Activated T-cell treated with anti-CD3 and anti-CD28 coated beads, Interleukin-2, amount 50 U/mL, for 48 hours (primary cell): ENCODE data around the gene PREX1.
"Not testable (repeated sequence)": the region's sequence is repeated elsewhere in the genome, so short reads cannot be mapped to it uniquely, and the experiment has no call there.

Experiments used
- DNase-seq, 2 experiments: peaks; one replicate each; pipeline ENCODE4 v3.0.0-alpha.2; 2020

PREX1 gene

DNA sequence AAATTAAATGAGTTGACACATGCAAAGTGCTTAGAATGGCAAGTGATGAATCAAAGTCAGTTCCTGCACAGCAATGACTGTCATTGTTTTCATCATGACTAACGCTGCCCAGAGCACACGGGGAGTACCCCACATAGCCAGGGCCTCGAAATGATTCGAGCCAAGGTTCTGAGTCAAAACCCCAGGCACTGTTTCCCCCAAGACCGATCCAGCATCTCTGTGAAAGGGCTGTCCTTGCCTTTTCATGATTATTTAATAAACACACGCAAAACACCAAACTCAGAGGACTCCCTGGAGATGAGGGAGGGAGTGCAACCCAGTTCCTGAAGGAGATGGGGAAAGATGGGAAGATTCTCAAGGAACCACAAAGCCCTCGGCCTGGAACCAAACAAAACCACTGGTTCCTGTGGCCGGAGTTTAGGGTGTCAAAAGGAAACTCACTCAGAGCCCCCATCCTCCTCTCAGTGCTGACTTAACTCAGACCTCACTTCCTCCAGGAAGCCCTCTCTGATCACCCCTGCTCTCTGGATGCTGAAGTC lies 3.8 kb downstream of the PREX1 start:
- peak; percentile 78 to 79 for DNase-seq

DNA sequence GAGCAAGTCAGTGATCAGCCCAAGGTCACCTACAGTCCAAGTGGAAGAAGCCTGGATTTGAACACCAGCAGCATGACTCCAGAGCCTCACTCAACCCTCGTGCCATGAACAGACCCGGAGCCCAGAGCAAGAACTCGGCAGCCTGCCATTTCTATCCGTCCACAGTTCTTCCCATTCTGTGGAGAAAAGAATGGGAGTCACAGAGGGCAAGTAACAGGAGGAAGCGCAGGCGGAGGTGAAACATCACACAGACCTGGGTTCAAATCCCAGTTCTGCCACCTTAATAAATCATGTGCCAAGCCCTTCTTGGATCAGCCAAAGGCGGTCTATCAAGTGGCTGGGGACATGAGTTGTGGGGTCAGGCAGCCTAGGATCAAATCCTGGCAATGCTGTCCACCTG lies 4.3 kb downstream of the PREX1 start:
- peak in 1 of 2 experiments; percentile 51 for DNase-seq

DNA sequence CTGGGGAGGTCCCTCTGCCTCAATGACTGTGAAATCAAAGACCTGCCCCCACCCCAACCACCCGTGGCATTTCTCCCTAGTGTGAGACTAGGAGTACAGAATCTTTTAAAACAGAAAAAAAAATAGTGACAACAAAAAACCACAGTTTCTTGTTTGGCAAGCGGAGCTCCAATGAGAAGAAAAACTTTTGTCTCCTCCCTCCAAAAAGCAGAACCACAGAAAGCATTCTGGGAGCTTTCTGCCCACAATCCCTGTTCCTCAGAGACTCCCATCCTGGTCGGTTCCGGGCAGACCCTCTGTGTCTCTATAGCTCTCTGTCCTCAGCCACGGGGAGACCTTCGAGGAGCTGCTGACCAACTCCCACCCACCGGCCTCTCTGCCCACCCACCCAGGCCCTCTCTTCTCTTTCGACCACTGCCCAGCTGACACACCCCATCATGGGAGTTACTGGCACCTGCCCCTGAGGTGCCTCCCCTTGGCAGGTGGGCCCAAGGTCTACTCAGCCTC lies 4.9 kb downstream of the PREX1 start:
- DNase-seq: peak in 1 of 2 experiments; percentile 44

DNA sequence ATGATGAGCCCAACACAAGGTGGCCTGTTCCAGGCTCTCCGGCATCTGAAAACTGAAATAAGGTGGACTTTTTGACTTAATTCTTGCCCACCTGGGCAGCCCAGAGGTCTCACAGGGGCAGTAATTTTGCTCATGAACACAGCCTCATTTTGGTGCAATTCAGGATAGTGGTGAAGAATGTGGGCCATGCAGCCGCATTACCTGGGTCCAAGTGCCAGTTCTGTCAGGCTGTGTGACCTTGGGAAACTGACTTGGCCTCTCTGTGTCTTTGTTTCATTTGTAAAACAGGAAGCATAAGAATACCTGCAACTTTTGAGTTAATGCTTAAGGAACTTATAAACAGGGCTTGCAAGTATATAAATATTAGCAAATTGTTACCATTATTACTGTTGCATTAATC lies 5.6 kb downstream of the PREX1 start:
- no peak for DNase-seq

DNA sequence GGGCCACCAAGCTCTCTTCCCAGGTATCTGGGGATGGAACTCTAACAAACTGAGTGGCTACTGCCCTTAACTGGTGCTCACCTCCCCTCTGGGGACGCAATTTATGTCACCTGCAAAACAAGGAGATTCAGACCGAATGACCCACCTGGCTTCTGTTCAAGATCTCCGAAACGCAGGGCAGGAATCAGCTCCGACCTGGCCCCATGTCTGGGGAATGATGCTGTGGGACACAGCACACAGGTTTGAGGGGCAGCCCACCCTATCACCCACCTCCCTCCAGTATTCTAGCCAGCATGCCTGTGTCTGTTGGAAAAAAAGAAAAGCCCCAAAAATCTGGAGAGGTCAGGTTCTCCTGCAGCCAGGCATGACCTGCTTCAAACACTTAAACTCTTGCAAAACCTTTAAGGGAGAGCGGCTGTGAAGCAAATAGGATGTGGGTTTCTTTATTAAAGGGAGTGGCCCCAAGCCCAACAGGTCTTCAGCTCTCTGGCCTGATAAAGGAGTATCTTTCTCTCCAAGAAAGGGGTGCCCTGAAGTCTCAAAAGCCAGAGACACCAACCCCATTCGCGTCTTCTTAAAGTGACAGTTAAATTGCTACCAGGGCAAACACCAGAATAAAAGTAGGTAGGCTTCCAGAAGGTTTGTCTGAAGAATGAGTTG lies 6.4 kb downstream of the PREX1 start:
- DNase-seq: no peak

DNA sequence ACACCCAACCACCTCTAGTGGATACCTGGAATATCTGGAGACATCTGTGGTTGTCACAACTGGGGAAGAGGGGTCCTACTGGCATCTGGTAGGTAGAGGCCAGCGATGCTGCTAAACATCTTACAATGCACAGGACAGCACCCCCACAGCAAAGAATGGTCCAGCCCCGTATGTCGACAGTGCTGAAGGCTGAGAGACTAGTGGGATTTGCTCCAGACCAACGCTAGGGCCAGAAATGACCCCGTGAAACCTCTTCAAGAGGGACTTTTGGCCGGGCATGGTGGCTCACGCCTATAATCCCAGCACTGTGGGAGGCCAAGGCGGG lies 7.2 kb downstream of the PREX1 start:
- no peak for DNase-seq

DNA sequence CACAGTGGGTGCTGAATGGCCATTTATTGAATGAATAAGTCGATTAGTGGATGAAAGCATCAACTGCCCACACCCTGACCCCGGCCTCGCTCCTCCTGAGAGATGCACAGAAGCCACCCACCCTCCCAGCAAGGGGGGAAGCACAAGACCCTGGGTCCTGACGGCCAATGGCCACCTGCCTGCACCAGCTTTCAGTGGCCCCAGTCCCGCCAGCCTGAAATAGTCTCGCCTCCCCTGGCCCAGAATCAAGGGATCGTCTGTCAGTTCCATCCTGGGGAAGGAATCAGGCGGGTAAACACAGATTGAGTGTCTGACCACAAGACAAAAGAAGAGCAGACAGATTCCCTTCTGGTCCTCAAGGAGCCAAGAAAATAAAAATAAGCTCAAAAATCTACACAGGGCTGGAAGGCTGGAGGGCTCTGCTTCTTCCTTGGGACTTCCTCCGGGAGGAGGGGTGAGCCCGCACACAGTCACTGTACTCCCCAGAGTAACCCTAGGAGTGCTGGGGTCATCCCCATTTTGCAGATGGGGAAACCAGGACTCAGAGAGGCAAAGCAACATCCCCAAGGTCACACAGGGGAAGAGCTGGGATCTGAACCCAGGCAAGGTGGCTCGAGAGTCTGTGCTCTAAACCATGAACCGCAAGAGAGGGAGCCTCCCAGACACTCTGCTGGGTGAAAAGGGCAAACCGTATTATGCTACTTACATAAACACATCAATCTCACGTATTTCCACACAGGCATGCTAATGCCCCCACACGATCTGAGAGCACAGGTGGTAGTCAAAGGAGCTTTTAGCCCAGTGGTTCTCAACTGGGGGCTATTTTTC lies 7.8 kb downstream of the PREX1 start:
- DNase-seq: no peak

DNA sequence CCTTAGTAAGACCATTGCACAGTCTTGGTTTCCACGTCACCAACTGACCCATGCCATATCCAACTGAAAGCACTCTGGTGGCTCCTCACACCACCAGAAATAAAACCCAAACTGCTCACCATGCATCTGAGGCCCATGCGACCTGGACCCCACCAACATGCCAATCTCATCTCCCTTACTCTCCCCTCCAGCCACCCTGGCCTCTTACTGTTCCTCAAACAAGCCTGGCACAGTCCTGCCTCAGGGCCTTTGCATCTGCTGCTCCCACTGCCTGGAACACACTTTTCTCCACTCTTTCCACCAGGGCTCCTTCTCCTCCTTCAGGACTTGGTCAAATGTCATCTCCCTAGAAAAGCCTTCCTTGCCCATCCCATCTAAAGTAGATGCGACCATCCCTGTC lies 8.7 kb downstream of the PREX1 start:
- DNase-seq: no peak

DNA sequence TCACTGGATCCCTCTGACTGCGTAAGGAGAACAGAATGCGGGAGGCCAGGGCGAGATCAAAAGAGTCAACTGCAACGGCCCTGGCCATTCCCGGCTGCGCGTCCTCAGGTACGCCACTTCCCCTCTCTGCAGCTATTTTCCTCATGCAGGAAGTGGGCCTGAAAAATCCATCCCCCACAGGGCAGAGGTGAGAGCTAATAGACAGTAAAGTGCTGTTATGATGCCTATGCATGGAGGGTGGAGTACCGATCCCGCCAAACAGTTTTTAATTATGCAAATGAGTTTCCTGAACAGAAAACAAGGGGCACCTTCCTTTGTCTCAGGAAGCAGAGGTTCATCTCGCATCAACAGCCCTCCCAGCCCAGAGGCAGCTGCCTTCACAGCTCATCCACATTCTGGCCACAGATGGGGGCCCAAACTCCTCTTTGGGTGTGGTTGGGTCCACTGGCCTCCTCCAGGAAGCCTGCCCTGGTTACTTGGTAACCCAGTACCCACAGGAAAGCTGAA lies 9.3 kb downstream of the PREX1 start:
- peak; percentile 33 to 47 for DNase-seq

DNA sequence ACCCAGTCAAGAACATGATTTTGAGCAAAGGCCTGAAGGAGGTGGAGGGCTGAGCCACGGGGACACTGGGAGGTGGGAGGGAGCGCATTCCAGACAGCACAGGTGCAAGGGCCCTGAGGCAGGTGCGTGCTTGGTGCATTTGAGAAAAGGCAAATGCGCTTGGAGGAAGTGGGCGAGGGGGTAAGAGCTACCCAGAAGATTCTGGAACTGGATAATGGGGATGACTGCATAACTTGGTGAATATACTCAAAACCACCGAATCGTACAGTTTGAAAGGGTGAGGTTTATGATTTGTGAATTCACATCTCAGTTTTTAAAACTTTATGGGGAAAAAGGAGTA lies 9.8 kb downstream of the PREX1 start:
- no peak for DNase-seq

DNA sequence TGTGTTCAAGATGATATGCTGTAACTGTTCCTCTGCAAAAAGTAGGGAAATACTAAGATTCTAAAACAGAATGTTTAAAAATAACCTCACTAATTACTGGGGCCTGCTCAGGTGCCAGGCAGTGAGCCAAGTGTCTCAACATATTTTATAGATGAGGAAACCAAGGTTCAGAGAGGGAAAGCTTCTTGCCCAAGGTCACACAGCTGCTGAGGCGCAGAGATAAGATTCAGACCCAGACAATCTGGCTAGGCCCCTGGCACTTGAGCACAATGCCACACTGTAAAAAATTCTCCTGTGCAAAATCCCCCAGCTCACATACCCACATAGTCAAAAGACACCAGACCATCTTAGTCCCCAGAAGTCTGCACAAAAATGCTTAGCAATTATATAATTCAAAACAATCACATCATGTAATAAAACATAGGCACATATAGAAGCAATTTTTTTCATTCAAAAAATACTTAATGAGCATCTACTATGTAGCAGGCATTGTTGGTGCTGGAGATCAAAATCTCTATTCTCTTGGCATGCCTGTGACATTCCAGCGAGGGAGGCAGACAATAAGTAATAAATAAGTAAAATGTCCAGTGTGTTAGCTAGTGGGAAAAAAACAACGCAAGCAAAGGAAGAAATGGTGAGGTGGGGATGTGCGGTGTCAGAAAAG lies 10.3 kb downstream of the PREX1 start:
- DNase-seq: no peak

DNA sequence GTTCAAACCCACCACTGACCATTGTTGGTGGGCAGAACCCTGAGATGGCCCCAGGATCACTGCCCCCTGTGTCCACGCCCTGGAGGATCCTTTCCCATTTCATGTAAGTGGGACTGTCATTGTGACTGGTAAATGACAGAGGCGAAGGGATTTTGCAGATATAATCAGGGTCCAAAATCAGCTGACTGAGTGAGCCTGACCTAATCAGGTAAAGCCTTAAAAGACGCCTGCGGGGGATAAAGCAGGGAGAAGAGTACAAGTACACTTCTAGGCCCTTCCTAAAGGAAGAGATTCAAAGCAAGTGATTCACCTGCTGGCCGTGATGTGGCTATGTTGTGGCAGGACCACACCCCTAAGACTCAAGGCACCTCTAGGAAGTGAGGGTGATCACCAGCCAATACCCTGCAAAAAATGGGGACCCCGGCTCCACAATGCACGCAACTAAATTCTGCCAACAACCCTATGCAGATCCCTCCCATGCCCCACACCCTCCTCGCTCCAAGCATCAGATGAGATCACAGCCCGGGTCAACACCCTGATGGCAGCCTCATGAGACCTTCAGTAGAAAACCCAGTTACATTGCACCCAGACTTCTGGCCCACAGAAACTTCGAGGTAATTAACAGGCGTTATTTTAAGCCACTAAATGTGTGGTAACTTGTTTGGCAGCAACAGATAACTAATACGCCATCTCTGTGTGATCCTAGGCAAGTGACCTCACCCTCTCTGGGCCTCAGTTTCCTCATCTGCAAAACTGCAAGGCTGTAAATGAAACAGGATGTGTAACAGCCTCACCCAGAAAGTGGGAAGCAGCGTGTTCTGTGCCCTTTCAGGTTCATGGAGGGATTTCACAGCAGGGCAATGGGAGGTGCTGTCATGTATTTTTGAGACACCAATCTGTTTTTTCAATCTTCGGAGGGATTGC lies 11.3 kb downstream of the PREX1 start:
- no peak for DNase-seq

DNA sequence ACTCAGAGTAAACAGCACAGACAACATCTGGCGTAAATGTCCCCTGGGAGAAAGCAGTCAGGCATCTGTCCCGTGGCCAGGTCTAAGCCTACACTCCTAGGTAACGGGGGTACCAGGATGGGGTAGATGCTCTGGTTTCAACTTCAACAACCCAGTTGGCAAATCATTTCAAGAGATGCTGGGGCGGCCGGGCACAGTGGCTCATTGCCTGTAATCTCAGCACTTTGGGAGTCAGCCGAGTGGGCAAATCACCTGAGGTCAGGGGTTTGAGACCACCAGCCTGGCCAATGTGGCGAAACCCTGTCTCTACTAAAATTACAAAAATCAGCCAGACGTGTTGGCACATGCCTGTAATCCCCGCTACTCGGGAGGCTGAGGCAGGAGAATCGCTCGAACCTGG lies 12.3 kb downstream of the PREX1 start:
- no peak for DNase-seq

DNA sequence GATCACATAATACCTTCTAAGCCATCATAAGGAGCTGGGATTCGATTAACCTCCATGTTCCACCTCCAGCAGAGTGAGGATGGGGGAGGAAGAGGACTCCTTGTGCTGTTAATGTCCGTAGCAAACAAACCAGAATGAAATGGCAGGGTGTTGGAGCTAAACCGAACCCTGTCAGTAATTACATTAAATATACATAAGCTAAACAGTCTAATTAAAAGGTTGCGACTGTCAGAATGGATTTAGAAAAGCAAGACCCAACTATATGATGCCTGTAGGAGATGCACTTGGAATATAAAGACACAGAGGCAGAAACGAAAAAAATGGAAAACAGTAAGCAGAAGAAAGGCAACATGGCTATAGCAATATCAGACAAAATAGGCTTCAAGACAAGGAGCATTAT lies 13.2 kb downstream of the PREX1 start:
- DNase-seq: no peak

DNA sequence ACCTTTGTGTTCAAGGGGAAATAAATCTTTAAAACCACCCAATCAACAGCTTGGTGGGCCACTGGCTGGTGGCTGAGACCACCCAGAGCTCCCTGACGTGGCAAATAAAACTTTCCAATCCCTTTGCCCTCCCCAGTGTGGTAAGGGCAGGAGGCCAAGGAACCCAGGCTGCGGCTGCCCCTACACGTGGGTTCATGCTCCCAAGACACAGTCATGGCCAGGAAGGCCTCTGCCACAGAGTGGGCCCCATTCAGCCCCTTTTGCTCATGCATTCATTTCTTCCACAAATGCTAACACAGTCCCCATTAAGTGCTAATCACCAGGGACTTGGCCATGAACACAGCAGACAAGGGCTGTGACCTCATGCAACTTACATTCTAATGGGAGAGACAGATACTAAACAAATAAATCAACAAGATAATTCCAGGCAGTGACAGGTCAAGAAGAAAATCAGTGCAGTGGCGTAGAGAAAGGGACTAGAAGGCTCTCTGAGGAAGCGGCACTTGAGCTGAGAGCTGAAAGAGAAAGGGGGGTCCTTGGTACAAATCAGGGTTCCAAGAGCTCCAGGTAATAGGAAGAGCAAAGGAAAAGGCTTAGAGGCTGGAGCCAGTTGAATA lies 13.8 kb downstream of the PREX1 start:
- no peak for DNase-seq

DNA sequence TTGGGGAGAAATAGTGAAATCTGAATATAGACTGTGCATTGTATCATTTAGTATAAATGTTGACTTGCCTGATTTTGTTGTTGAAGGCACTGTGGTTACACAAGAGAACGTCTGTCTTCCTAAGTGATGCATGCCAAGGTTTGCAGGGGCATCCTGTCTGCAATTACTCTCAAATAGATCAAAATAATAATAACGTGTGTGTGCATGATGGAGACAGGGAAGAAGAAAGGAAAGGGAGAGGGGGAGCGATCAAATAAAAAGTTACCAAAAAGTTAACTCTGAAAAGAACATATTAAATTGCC lies 14.4 kb downstream of the PREX1 start:
- no peak for DNase-seq

DNA sequence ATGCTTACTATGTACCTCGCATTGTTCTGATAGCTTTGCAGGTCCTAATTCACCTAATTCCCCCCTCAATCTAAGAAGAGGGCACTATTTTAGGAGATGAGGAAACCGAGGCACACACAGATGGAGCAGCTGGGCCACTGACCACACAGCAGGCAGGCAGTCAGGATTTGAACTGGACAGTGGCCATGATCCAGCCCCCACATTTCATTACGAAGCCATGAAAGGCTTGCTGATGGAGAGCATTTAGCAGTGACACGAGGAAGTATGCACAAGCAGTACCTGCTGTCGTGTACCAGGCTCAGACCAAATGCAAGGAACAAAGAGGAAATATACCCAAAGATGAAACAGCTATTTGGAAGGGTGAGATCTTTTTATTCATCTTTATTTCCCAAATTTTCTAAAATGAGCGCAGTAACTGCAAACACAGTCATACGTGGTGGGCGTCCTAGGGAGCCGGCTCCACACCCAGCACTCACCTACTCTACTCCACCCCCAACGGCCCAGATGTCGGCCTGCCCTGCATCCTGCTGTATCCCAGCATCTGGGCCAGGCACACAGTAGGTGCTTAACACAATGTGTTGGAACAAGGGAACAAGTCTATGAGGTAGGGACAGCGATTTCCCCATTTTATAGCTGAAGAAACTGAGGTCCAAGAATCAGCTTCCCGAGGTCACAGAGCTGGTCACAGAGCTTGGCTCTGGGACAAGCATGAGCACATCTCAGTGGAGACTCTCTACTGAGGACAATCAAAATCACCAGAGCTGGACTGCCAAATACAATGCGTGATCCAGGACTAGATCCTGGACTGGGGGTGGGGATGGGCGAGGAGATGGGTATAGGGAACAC lies 15.0 kb downstream of the PREX1 start:
- DNase-seq: no peak

DNA sequence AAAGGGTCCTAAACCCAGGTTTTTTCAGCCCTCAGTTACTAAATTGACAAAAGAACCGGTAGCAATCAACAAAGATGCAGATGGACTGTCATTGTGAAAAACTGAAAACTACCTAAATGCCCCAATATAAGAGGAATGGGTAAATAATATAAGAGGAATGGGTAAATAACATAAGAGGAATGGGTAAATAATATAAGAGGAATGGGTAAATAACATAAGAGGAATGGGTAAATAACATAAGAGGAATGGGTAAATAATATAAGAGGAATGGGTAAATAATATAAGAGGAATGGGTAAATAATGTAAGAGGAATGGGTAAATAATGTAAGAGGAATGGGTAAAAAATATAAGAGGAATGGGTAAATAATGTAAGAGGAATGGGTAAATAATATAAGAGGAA lies 15.7 kb downstream of the PREX1 start:
- DNase-seq: not testable (repeated sequence)

DNA sequence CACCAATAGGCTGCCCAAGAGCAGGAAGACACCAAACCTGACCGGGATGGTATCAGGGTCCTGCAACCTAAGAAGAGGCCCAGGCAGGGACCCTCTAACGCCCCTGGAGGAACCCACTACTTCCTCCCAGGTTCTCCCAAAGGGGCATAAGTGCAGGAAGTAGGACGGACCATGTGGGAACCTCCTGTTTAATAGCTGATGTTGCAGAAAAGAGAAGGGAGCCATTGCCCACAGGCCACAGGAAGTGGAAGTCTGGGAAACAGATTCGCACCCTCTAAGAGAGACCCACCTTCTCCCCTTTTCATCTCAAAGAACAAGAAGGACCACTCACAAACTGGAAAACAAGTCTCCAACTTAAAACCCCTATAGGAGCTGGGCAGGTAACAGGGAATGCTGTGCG lies 18.1 kb downstream of the PREX1 start:
- DNase-seq: no peak

DNA sequence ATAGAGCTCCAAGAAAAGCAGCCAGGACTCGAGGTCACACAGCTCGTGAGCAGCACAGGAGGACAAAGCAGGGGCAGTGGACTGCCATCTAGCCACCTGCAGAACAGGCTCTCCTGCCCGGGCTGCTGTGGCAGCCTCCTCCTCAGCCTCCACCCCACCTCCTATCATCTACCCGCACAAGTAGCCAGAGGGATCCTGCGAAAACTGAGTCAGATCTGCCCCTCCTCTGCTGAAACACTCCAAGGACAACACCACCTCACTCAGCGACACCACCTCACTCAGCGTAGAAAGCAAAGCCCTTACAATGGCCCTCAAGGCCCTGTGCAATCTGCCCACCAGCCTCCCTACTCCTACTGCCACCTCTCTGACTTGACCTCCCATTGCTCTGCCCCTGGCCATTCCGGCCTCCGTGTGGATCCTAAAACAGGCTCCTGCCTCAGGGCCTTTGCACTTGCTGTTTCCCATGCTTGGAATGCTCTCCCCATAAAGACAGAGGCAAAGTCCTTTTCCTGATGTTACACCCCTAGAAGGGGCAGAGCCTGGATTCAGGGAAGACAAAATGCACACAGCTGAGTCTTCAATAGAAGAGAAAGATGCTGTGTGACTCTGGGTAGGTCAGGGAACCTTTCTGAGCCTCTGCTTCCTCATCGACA lies 19.3 kb downstream of the PREX1 start:
- DNase-seq: no peak
